Fibroblast of pulmonary artery (primary cell): ENCODE results near the gene ZFPM1.

Experiments
- DNase-seq: peaks from one replicate; pipeline ENCODE4 v3.0.0-alpha.2; 2010; ENCODE audit warnings: low read depth
- H3K4me3 ChIP-seq: replicated peaks from 2 replicates; pipeline ENCODE4 v1.5.1; 2011; ENCODE audit warnings: low read depth, mild to moderate bottlenecking, control low read depth, low read length, moderate library complexity
- CTCF ChIP-seq: IDR thresholded peaks from 2 replicates; pipeline ENCODE4 v1.5.1; 2011; ENCODE audit warnings: mild to moderate bottlenecking, control low read depth, low read length, inconsistent platforms; ENCODE audit errors: missing control alignments

ZFPM1 gene

GRCh38 chr16:88502371-88502770, 49.3 kb downstream of the ZFPM1 start:
- DNase-seq = no peak
- no peak for TF ChIP-seq CTCF
- no peak overlapping the region for H3K4me3 ChIP-seq

- no peak overlapping the region for H3K4me3 ChIP-seq
- no peak for TF ChIP-seq CTCF
- DNase-seq = no peak
These were observed 49.7 kb downstream of the ZFPM1 start for GRCh38 chr16:88502776-88503280.

- no peak for DNase-seq
- TF ChIP-seq CTCF = no peak
- no peak overlapping the region for H3K4me3 ChIP-seq
These were observed 50.3 kb downstream of the ZFPM1 start for GRCh38 chr16:88503374-88503770.

- no peak overlapping the region for H3K4me3 ChIP-seq
- DNase-seq = no peak
- TF ChIP-seq CTCF = no peak
These were observed 50.9 kb downstream of the ZFPM1 start for GRCh38 chr16:88503771-88504488.

- TF ChIP-seq CTCF = no peak
- H3K4me3 ChIP-seq = no peak overlapping the region
- no peak for DNase-seq
These were observed 51.7 kb downstream of the ZFPM1 start for GRCh38 chr16:88504489-88505404.

- H3K4me3 ChIP-seq = no peak overlapping the region
- DNase-seq = peak; percentile 24
- peak; percentile 42 for TF ChIP-seq CTCF
These were observed 52.5 kb downstream of the ZFPM1 start for GRCh38 chr16:88505405-88506082.
